Activated T-helper 2 cell treated with anti-CD3 and anti-CD28 coated beads, Interferon-gamma antibody, Interleukin-2, Interleukin-4, amounts not matched to agents 10 μg/mL and 5 μg/mL and 100 μg/mL, durations not matched to agents 14 hours and 24 hours and 36 hours (primary cell): ENCODE measurements around the gene SGPP1. TPM values are rescaled to one million over a fixed set of nuclear protein-coding genes. Genes with fewer than 3 reads are reported as not detected.
"Not testable (repeated sequence)": the region's sequence is repeated elsewhere in the genome, so short reads cannot be mapped to it uniquely, and the experiment has no call there.

ENCODE experiments used
- DNase-seq: peaks from one replicate; pipeline ENCODE4 v3.0.0; 2021; ENCODE audit warnings: low spot score
- H3K27ac Mint-ChIP-seq: one replicate; pipeline ENCODE4 v1.8.0; 2021; ENCODE audit warnings: mixed read lengths
- H3K27me3 Mint-ChIP-seq: one replicate; pipeline ENCODE4 v1.8.0; 2021; ENCODE audit warnings: low read depth, mixed read lengths
- H3K36me3 Mint-ChIP-seq: one replicate; pipeline ENCODE4 v1.8.0; 2021; ENCODE audit warnings: low read depth, mixed read lengths
- H3K4me1 Mint-ChIP-seq: one replicate; pipeline ENCODE4 v1.8.0; 2021; ENCODE audit warnings: low read depth, mixed read lengths
- H3K4me3 Mint-ChIP-seq: one replicate; pipeline ENCODE4 v1.8.0; 2021; ENCODE audit warnings: low read depth, mild to moderate bottlenecking, moderate library complexity, mixed read lengths
- H3K9me3 Mint-ChIP-seq: one replicate; pipeline ENCODE4 v1.8.0; 2021; ENCODE audit warnings: mixed read lengths
- intact Hi-C: fragments of 100-400 bp; cut with micrococcal nuclease; formaldehyde crosslinking; loops from one replicate; pipeline ENCODE4 v1.15.1; 2023
- total RNA-seq: library from RNA; stranded (reverse); gene quantifications from 2 replicates; pipeline ENCODE4 v1.2.3, GENCODE V29; 2022

SGPP1 gene
- total RNA-seq, 1 donor from 2014 or later: 14.0 TPM

DNA sequence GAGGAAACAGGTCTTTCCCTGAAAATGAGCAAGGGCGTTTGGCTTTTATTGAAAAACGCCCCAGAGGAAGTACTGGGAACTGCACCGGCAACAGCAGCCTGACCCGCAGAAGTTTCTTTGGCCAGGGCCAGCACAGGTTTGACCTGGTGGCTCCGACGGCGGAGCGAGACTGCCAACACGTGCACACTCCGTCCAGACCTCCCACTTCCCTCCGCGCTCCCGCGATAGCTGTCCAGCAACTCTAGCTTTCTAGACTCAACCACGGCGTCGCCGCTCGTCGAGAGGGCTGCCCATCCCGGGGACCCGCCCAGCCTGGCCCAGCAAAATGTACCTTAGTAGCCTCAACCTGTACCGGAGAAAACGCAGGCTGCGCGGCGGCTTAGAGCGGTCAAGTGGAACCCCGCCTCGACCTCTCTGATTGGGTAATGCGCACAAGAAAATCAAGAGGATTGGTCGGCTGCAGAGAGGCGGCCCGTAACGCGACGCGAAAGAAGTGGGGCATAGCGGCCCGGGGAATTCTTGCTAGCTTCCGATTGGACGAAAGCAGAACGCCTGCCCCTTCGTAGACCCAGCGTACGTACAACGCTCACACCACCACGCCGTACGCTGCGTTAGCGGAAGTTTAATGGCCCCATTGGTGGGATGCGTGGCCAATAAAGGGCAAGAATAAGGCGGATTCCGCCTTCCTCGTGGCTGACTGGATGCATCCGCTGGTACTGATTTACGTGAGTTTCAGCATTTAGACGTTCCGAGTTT is 86.2 kb downstream of the SGPP1 start, which contains the start of gene WDR89:
Gene WDR89, minus strand, starts transcription at position 399 of the 756 bp plus-strand sequence. CDS start 41,929 bp downstream, outside the sequence.
- H3K27ac Mint-ChIP-seq: peak within 1 kb of the TSS; percentile 98
- H3K27me3 Mint-ChIP-seq: no peaks in the 10 kb centered on the region
- intact Hi-C loops: loop anchor here (1.0 to 5.0 kb wide), 7 partner anchors 9 to 861 kb away; partner anchors contain the start of genes PPP2R5E, ZBTB1 and ZBTB25
- H3K36me3 Mint-ChIP-seq: peaks cover 31% of the 10 kb centered on the region
- peaks cover 22% of the 10 kb centered on the region for H3K4me1 Mint-ChIP-seq
- peak; percentile 97 for DNase-seq
- peak within 1 kb of the TSS; percentile 92 for H3K4me3 Mint-ChIP-seq
- peaks cover 12% of the 10 kb centered on the region for H3K9me3 Mint-ChIP-seq

DNA sequence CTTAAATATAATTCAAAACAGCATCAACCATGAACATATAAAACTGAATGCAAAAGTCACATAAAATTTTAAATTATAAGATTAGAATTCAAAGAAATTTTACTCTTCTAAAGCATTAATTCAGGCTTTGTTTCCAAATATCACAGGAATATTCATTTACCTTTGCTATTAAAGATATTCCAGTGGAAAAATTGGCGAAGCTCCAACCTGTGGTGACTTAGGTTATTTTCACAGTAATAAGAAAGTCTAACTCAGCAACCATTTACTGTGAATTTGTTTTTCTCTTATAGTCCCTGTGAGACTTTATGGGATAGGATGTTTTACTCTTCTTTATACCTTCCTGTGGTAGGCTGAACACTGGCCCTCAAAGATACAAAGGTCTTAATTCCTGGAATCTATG is 89.4 kb downstream of the SGPP1 start:
- peaks cover 30% of the 10 kb centered on the region for H3K9me3 Mint-ChIP-seq
- intact Hi-C loops: no loop called here
- H3K27me3 Mint-ChIP-seq: no peaks in the 10 kb centered on the region
- DNase-seq: no peak
- peaks cover 51% of the 10 kb centered on the region for H3K36me3 Mint-ChIP-seq
- peaks cover 34% of the 10 kb centered on the region for H3K4me1 Mint-ChIP-seq
- peak overlapping the region; percentile 67 for H3K4me3 Mint-ChIP-seq
- peak overlapping the region; percentile 47 for H3K27ac Mint-ChIP-seq

DNA sequence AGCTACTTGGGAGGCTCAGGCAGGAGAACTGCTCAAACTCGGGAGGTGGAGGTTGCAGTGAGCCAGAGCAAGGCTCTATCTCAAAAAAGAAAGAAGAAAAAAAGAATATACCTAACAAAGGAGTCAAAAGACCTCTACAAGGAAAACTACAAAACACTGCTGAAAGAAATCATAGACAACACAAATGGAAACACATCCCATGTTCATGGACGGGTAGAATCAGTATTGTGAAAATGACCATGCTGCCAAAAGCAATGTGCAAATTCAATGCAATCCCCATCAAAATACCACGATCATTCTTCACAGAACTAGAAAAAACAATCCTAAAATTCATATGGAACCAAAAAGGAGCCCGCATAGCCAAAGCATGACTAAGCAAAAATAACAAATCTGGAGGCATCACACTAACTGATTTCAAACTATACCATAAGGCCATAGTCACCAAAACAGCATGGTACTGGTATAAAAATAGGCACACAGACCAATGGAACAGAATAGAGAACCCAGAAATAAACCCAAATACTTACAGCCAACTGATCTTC is 91.7 kb downstream of the SGPP1 start:
- intact Hi-C loops: not testable (repeated sequence)
- peaks cover 30% of the 10 kb centered on the region for H3K9me3 Mint-ChIP-seq
- peaks cover 51% of the 10 kb centered on the region for H3K36me3 Mint-ChIP-seq

More for the DNA sequence above, 91.7 kb downstream of the SGPP1 start:
- H3K27me3 Mint-ChIP-seq, DNase-seq, H3K4me3 Mint-ChIP-seq, H3K27ac Mint-ChIP-seq: not testable (repeated sequence)
- H3K4me1 Mint-ChIP-seq: peaks cover 35% of the 10 kb centered on the region

Other genes starting within 250 kb of the SGPP1 start
- 44.1 and 47.6 TPM in 2 replicates for gene PPP2R5E, start 184.7 kb downstream of the SGPP1 start, total RNA-seq
- gene WDR89, start 86.2 kb downstream of the SGPP1 start, total RNA-seq: 25.5 and 25.9 TPM in 2 replicates
- gene SYNE2, start 124.9 kb upstream of the SGPP1 start, total RNA-seq: 15.2 and 16.1 TPM in 2 replicates